ENCODE results near the gene VEPH1. TPM values are rescaled to one million over a fixed set of nuclear protein-coding genes. Genes with fewer than 3 reads are reported as not detected.
"Not testable (repeated sequence)": the region's sequence is repeated elsewhere in the genome, so short reads cannot be mapped to it uniquely, and the experiment has no call there.

The VEPH1 gene
- total RNA-seq, 1 donor from 2014 or later, result 2.2 TPM

DNA sequence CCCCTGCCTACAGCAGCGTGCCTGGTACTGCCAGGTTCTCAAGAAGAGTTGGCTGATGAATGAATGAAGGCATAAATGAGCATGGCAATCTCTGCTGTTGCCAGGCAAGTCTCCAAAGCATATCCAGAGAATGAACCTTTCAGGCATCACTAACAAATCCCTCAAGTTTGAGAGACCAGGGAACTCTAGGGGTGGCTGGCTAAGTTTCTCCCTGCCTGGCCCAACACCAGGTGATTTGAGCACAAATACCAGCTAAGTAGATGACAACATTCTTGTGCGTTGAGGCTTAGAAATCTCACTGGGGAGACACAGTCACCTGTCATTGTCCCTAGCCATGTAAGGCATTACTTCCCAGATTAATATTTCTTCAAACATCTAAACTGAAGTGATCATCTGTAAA, 147.9 kb downstream of the VEPH1 start:
- H3K36me3 Mint-ChIP-seq (ENCODE audit: low read depth), result no peaks in the 10 kb centered on the region
- no peaks in the 10 kb centered on the region for H3K27me3 Mint-ChIP-seq (ENCODE audit: low read depth)
- H3K9me3 Mint-ChIP-seq (ENCODE audit: low read depth), result peaks cover 8% of the 10 kb centered on the region
- no peak for DNase-seq (ENCODE audit: low spot score)
- no peak overlapping the region for H3K4me3 Mint-ChIP-seq (ENCODE audit: unreplicated experiment)
- no peak overlapping the region for H3K27ac Mint-ChIP-seq (ENCODE audit: unreplicated experiment)
- TF ChIP-seq CTCF (IDR thresholded peaks at IDR 0.05), result no peak
- H3K4me1 Mint-ChIP-seq (ENCODE audit: low read depth), result peaks cover 32% of the 10 kb centered on the region

GRCh38 chr3:157354722-157355121, 148.5 kb downstream of the VEPH1 start:
- H3K27me3 Mint-ChIP-seq (ENCODE audit: low read depth), result no peaks in the 10 kb centered on the region
- DNase-seq (ENCODE audit: low spot score), result no peak
- H3K27ac Mint-ChIP-seq (ENCODE audit: unreplicated experiment), result no peak overlapping the region
- H3K9me3 Mint-ChIP-seq (ENCODE audit: low read depth), result peaks cover 12% of the 10 kb centered on the region
- no peaks in the 10 kb centered on the region for H3K36me3 Mint-ChIP-seq (ENCODE audit: low read depth)
- no peak overlapping the region for H3K4me3 Mint-ChIP-seq (ENCODE audit: unreplicated experiment)
- peak; percentile 74 for TF ChIP-seq CTCF (IDR thresholded peaks at IDR 0.05)
- H3K4me1 Mint-ChIP-seq (ENCODE audit: low read depth), result peaks cover 27% of the 10 kb centered on the region

DNA sequence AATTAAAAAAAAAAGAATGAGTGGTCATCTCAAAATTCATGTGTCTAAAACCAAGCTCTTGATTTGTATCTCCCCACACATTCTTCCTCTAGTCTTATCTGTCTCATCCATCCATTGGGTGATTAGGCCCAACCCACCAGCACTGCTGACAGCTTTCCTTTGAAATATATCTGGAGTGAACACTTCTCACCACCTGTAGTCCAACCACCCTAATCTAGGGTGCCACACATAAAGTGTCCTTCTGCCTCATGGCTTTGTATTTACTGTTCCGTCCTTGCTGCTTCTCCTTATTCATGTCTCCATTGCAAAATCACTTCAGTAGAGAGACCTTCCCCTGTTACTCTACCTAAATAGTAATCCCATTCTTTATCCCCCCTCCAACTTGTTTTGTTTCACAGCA, 149.0 kb downstream of the VEPH1 start:
- H3K27ac Mint-ChIP-seq (ENCODE audit: unreplicated experiment), result no peak overlapping the region
- peaks cover 22% of the 10 kb centered on the region for H3K4me1 Mint-ChIP-seq (ENCODE audit: low read depth)
- no peak for DNase-seq (ENCODE audit: low spot score)
- no peak for TF ChIP-seq CTCF (IDR thresholded peaks at IDR 0.05)
- peaks cover 12% of the 10 kb centered on the region for H3K9me3 Mint-ChIP-seq (ENCODE audit: low read depth)
- no peak overlapping the region for H3K4me3 Mint-ChIP-seq (ENCODE audit: unreplicated experiment)
- no peaks in the 10 kb centered on the region for H3K27me3 Mint-ChIP-seq (ENCODE audit: low read depth)
- H3K36me3 Mint-ChIP-seq (ENCODE audit: low read depth), result no peaks in the 10 kb centered on the region

GRCh38 chr3:157353652-157354051, 149.6 kb downstream of the VEPH1 start:
- peaks cover 16% of the 10 kb centered on the region for H3K4me1 Mint-ChIP-seq (ENCODE audit: low read depth)
- no peak for TF ChIP-seq CTCF (IDR thresholded peaks at IDR 0.05)
- no peaks in the 10 kb centered on the region for H3K36me3 Mint-ChIP-seq (ENCODE audit: low read depth)
- no peak for DNase-seq (ENCODE audit: low spot score)
- H3K4me3 Mint-ChIP-seq (ENCODE audit: unreplicated experiment), result no peak overlapping the region
- H3K27ac Mint-ChIP-seq (ENCODE audit: unreplicated experiment), result no peak overlapping the region
- no peaks in the 10 kb centered on the region for H3K27me3 Mint-ChIP-seq (ENCODE audit: low read depth)
- peaks cover 12% of the 10 kb centered on the region for H3K9me3 Mint-ChIP-seq (ENCODE audit: low read depth)

DNA sequence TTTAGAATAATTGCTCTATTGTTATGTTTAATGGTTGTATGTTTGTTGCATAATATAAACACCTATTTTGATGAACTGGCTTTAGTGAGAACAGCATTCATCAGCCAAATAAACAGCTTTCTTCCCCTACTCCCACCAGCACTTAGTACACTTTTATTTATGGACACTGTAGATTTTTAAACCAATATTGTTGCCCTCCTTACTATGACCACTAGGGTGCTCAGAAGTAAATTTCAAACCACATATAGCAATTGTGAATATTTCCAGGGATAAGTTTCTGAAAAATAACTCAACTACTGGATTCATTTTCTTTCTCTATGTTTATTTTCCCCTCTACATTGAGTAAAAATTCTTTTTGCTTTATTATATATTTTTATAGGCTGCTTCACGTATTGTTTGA, 151.2 kb downstream of the VEPH1 start:
- Mint-ChIP-seq H3K9me3 (ENCODE audit: low read depth) (peaks cover 12% of the 10 kb centered on the region), H3K4me3 (ENCODE audit: unreplicated experiment) (no peak overlapping the region), H3K36me3 (ENCODE audit: low read depth) (no peaks in the 10 kb centered on the region), H3K4me1 (ENCODE audit: low read depth) (peaks cover 13% of the 10 kb centered on the region), H3K27me3 (ENCODE audit: low read depth) (no peaks in the 10 kb centered on the region), H3K27ac (ENCODE audit: unreplicated experiment) (no peak overlapping the region)
- DNase-seq (ENCODE audit: low spot score), result no peak
- TF ChIP-seq CTCF (IDR thresholded peaks at IDR 0.05), result peak; percentile 65

- not testable (repeated sequence) for H3K4me3 Mint-ChIP-seq (ENCODE audit: unreplicated experiment); H3K4me1 Mint-ChIP-seq (ENCODE audit: low read depth); H3K36me3 Mint-ChIP-seq (ENCODE audit: low read depth); DNase-seq (ENCODE audit: low spot score); H3K27ac Mint-ChIP-seq (ENCODE audit: unreplicated experiment); H3K27me3 Mint-ChIP-seq (ENCODE audit: low read depth)
- H3K9me3 Mint-ChIP-seq (ENCODE audit: low read depth), result peaks cover 12% of the 10 kb centered on the region
These were observed 152.6 kb downstream of the VEPH1 start for GRCh38 chr3:157350651-157351050.

GRCh38 chr3:157348304-157349075, 154.7 kb downstream of the VEPH1 start:
- not testable (repeated sequence) for H3K4me3 Mint-ChIP-seq (ENCODE audit: unreplicated experiment); DNase-seq (ENCODE audit: low spot score); H3K27ac Mint-ChIP-seq (ENCODE audit: unreplicated experiment); H3K36me3 Mint-ChIP-seq (ENCODE audit: low read depth); H3K27me3 Mint-ChIP-seq (ENCODE audit: low read depth); H3K4me1 Mint-ChIP-seq (ENCODE audit: low read depth)
- peaks cover 16% of the 10 kb centered on the region for H3K9me3 Mint-ChIP-seq (ENCODE audit: low read depth)

Data from chondrocyte (in vitro differentiated cells).